AG10803 (cell line): ENCODE data around the gene LPCAT2.
A peak's percentile ranks its signal among the peaks of the same experiment; 100 is the strongest.

ENCODE experiments used
- DNase-seq: peaks from one replicate; pipeline ENCODE4 v3.0.0; 2010; ENCODE audit warnings: low read depth
- H3K4me3 ChIP-seq: 2 replicates; pipeline ENCODE4 v1.5.1; 2011; ENCODE audit warnings: mild to moderate bottlenecking, low read length, control low read depth
- CTCF ChIP-seq: conservative IDR thresholded peaks from 2 replicates; pipeline ENCODE4 v1.5.1; 2011; ENCODE audit warnings: mild to moderate bottlenecking, low read length, control low read depth, inconsistent platforms

Gene LPCAT2

GRCh38 chr16:55572439-55572838 is 63.6 kb downstream of the LPCAT2 start:
- H3K4me3 ChIP-seq: no peak overlapping the region
- DNase-seq: peak; percentile 59
- TF ChIP-seq CTCF: no peak

GRCh38 chr16:55574811-55575210 is 65.9 kb downstream of the LPCAT2 start:
- no peak for DNase-seq
- TF ChIP-seq CTCF: no peak

GRCh38 chr16:55575496-55575895 is 66.6 kb downstream of the LPCAT2 start:
- TF ChIP-seq CTCF: no peak
- DNase-seq: no peak
- H3K4me3 ChIP-seq: no peak overlapping the region

More at GRCh38 chr16:55574811-55575210, 65.9 kb downstream of the LPCAT2 start:
- H3K4me3 ChIP-seq: no peak overlapping the region

DNA sequence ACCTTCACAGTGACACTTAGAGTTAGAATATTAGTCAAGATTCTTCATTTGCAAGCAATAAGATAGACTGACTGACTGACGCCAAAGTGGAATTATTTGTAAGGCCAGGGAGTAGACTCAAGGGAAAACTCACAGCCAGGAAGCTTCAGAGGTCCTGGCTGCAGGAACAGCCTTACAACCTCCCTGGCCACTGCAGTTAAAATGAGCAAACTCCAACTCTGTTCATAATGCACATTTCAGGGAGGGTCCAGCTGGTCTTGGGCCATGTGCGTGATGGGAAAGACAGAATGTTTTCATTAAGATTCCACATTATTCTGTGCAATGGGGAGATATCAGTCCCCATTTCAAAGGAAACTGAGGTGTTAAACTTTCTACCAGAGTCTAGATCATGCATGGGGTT is 67.5 kb downstream of the LPCAT2 start:
- DNase-seq: no peak
- H3K4me3 ChIP-seq: no peak overlapping the region
- TF ChIP-seq CTCF: no peak

DNA sequence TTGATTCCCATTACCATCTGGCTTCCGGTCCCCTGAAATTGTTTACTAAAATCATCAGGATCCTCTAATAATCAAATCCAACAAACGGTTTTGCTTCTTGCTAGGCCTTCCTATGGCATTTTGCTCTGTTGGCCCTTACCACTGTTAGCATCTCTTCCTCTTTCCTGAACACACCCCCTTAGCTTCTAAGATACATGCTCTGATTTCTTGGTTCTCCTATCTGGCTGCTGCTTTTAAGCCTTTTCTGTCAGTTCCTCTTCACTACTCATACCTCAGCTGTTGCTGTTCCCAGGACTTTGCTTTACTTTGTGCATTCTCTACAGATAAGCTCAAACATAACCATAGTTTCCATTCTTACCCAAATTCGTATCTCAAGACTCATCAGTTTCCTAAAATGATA is 69.0 kb downstream of the LPCAT2 start:
- H3K4me3 ChIP-seq: no peak overlapping the region
- no peak for TF ChIP-seq CTCF
- no peak for DNase-seq

- DNase-seq: no peak
- no peak for TF ChIP-seq CTCF
- no peak overlapping the region for H3K4me3 ChIP-seq
Measured at GRCh38 chr16:55585631-55586030, 76.8 kb downstream of the LPCAT2 start.

- peak; percentile 5 for DNase-seq
- H3K4me3 ChIP-seq: no peak overlapping the region
- no peak for TF ChIP-seq CTCF
Measured at GRCh38 chr16:55588799-55589198, 79.9 kb downstream of the LPCAT2 start.
